GM21528 (cell line): Measurements from ENCODE around the gene FBLN1.
"Not testable (repeated sequence)": the region's sequence is repeated elsewhere in the genome, so short reads cannot be mapped to it uniquely, and the experiment has no call there.

Experiments
- ATAC-seq: cut with Tn5 transposase; IDR thresholded peaks from one replicate; pipeline ENCODE4 v1.9.1; 2021; ENCODE audit warnings: mild to moderate bottlenecking, moderate library complexity; ENCODE audit not compliant: unreplicated experiment, low FRiP score

The FBLN1 gene

GRCh38 chr22:45475851-45476514 lies 26.7 kb upstream of the FBLN1 start:
- ATAC-seq = no peak

- no peak for ATAC-seq
These were observed 25.9 kb upstream of the FBLN1 start for GRCh38 chr22:45476814-45477213.

- ATAC-seq = no peak
These were observed 25.1 kb upstream of the FBLN1 start for GRCh38 chr22:45477366-45478107.

GRCh38 chr22:45478108-45478771 lies 24.4 kb upstream of the FBLN1 start:
- ATAC-seq = no peak

- ATAC-seq = no peak
These were observed 22.0 kb upstream of the FBLN1 start for GRCh38 chr22:45480717-45481116.

GRCh38 chr22:45481661-45482060 lies 21.0 kb upstream of the FBLN1 start:
- no peak for ATAC-seq

GRCh38 chr22:45482169-45482568 lies 20.5 kb upstream of the FBLN1 start:
- no peak for ATAC-seq

GRCh38 chr22:45483319-45483718 lies 19.4 kb upstream of the FBLN1 start:
- ATAC-seq = no peak

- ATAC-seq = no peak
These were observed 18.7 kb upstream of the FBLN1 start for GRCh38 chr22:45483918-45484499.

- no peak for ATAC-seq
These were observed 17.9 kb upstream of the FBLN1 start for GRCh38 chr22:45484742-45485141.

GRCh38 chr22:45485261-45485660 lies 17.4 kb upstream of the FBLN1 start:
- ATAC-seq = no peak

- no peak for ATAC-seq
These were observed 13.8 kb upstream of the FBLN1 start for GRCh38 chr22:45488764-45489370.

- ATAC-seq = no peak
These were observed 11.8 kb upstream of the FBLN1 start for GRCh38 chr22:45490836-45491235.

GRCh38 chr22:45491841-45492240 lies 10.8 kb upstream of the FBLN1 start:
- ATAC-seq = no peak

- ATAC-seq = no peak
These were observed 9.4 kb upstream of the FBLN1 start for GRCh38 chr22:45493286-45493771.

GRCh38 chr22:45494306-45494705 lies 8.4 kb upstream of the FBLN1 start:
- ATAC-seq = not testable (repeated sequence)

GRCh38 chr22:45495616-45496015 lies 7.1 kb upstream of the FBLN1 start:
- not testable (repeated sequence) for ATAC-seq

- no peak for ATAC-seq
These were observed 6.2 kb upstream of the FBLN1 start for GRCh38 chr22:45496451-45496941.

GRCh38 chr22:45497351-45498145 lies 5.1 kb upstream of the FBLN1 start:
- no peak for ATAC-seq

GRCh38 chr22:45499746-45500145 lies 2.9 kb upstream of the FBLN1 start:
- no peak for ATAC-seq
